Measurements from ENCODE around the gene SCIN.

SCIN gene

GRCh38 chr7:12570168-12570533 lies 369 bp upstream of the SCIN start:
- DNase-seq = no peak

GRCh38 chr7:12571691-12572090 lies 1.2 kb downstream of the SCIN start:
- no peak for DNase-seq

- no peak for DNase-seq
Measured at GRCh38 chr7:12572941-12573575, 2.5 kb downstream of the SCIN start.

GRCh38 chr7:12573885-12574284 lies 3.4 kb downstream of the SCIN start:
- no peak for DNase-seq

- DNase-seq = no peak
Measured at GRCh38 chr7:12578930-12579640, 8.6 kb downstream of the SCIN start.

GRCh38 chr7:12581897-12582296 lies 11.4 kb downstream of the SCIN start:
- DNase-seq = no peak

GRCh38 chr7:12582362-12582761 lies 11.8 kb downstream of the SCIN start:
- DNase-seq = no peak

- DNase-seq = no peak
Measured at GRCh38 chr7:12583176-12583575, 12.7 kb downstream of the SCIN start.

GRCh38 chr7:12583922-12584321 lies 13.4 kb downstream of the SCIN start:
- no peak for DNase-seq

- no peak for DNase-seq
Measured at GRCh38 chr7:12584930-12585329, 14.4 kb downstream of the SCIN start.

- no peak for DNase-seq
Measured at GRCh38 chr7:12586271-12586670, 15.8 kb downstream of the SCIN start.

GRCh38 chr7:12588259-12588904 lies 17.9 kb downstream of the SCIN start:
- no peak for DNase-seq

- DNase-seq = no peak
Measured at GRCh38 chr7:12590559-12590958, 20.0 kb downstream of the SCIN start.

GRCh38 chr7:12594122-12594897 lies 23.8 kb downstream of the SCIN start:
- DNase-seq = no peak

- no peak for DNase-seq
Measured at GRCh38 chr7:12595148-12595547, 24.6 kb downstream of the SCIN start.

- DNase-seq = no peak
Measured at GRCh38 chr7:12596225-12596790, 25.8 kb downstream of the SCIN start.

GRCh38 chr7:12601302-12601869 lies 30.9 kb downstream of the SCIN start:
- DNase-seq = no peak

GRCh38 chr7:12607134-12607533 lies 36.6 kb downstream of the SCIN start:
- no peak for DNase-seq

GRCh38 chr7:12609561-12609960 lies 39.0 kb downstream of the SCIN start:
- DNase-seq = no peak

- DNase-seq = no peak
Measured at GRCh38 chr7:12610899-12611298, 40.4 kb downstream of the SCIN start.

GRCh38 chr7:12612622-12613021 lies 42.1 kb downstream of the SCIN start:
- DNase-seq = no peak

- no peak for DNase-seq
Measured at GRCh38 chr7:12619461-12620069, 49.0 kb downstream of the SCIN start.

Measured in activated T-cell treated with anti-CD3 and anti-CD28 coated beads, Interleukin-2, amount 50 U/mL, for 48 hours (primary cell).